Fibroblast of the aortic adventitia (primary cell): Measurements from ENCODE around the gene SLF2. TPM values are rescaled to one million over a fixed set of nuclear protein-coding genes. Genes with fewer than 3 reads are reported as not detected.

Experiments
- DNase-seq: peaks from one replicate; pipeline ENCODE4 v3.0.0-alpha.2; 2010; ENCODE audit warnings: low read depth
- H3K4me3 ChIP-seq: 2 replicates; pipeline ENCODE4 v1.5.1; 2011; ENCODE audit warnings: low read depth, mild to moderate bottlenecking, control low read depth, low read length, moderate library complexity
- CTCF ChIP-seq: IDR thresholded peaks from 2 replicates; pipeline ENCODE4 v1.5.1; 2011; ENCODE audit warnings: mild to moderate bottlenecking, low read length, control low read depth, inconsistent platforms; ENCODE audit not compliant: insufficient read depth
- total RNA-seq: library from RNA; depleted of rRNA; stranded (reverse); fragments of >200 nt; gene quantifications from 2 replicates; pipeline ENCODE4 v1.2.3, GENCODE V29; 2012; ENCODE audit warnings: low replicate concordance

Gene SLF2
- total RNA-seq, 1 donor: 62.8 TPM

DNA sequence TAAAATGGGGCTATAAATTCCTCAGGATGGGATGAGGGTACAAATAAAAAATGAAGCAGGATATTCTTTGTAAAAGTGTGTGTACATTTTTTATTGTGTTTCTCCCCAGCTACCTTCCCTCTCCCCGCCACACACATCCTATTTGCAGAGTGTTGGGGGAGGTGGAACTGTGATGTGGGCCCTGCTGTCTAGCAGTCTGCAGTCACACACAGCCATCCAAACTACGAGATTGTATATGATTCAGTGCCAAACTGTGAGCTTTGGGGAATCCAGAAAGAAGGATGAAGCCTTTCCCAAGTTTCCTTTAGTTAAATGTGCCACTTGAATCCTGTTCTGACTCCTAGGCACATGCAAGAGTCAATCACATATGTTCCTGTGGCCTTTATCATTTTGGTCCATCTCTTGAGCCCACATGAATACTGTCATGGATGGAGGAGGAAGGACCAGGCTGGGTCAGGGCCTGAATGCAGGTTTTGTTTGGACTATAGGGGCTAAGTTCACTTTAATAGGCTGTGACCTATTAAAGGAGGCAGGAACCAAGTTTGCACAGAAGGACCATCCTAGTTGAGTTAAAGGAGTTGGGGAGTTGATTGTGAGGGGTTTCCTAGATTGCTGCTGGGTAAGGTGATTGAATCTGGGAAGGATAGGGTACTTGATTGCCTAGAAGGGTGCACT is 55.4 kb downstream of the SLF2 start:
- TF ChIP-seq CTCF: no peak
- H3K4me3 ChIP-seq: no peak overlapping the region
- DNase-seq: no peak

- DNase-seq: no peak
- no peak for TF ChIP-seq CTCF
- H3K4me3 ChIP-seq: peak overlapping the region; percentile 68
Measured at GRCh38 chr10:100968863-100969186, 56.1 kb downstream of the SLF2 start.

GRCh38 chr10:100969187-100970075 is 56.7 kb downstream of the SLF2 start, which contains the start of gene SEMA4G:
Gene SEMA4G (plus strand): TSS chr10:100969504. CDS start chr10:100972913, 3,409 bp downstream.
- H3K4me3 ChIP-seq: peak within 1 kb of the TSS; percentile 68
- DNase-seq: peak; percentile 31
- peak; percentile 85 for TF ChIP-seq CTCF

GRCh38 chr10:100970076-100970913 is 57.5 kb downstream of the SLF2 start:
- H3K4me3 ChIP-seq: peak overlapping the region; percentile 68
- DNase-seq: no peak
- TF ChIP-seq CTCF: no peak

- no peak for DNase-seq
- TF ChIP-seq CTCF: no peak
- H3K4me3 ChIP-seq: no peak overlapping the region
Measured at GRCh38 chr10:100970914-100971811, 58.4 kb downstream of the SLF2 start.
